Left ventricle myocardium inferior (tissue), 1 donor: ENCODE measurements around the gene ADAMTS20. TPM values are rescaled to one million over a fixed set of nuclear protein-coding genes. Genes with fewer than 3 reads are reported as not detected.
"Not testable (repeated sequence)": the region's sequence is repeated elsewhere in the genome, so short reads cannot be mapped to it uniquely, and the experiment has no call there.

Experiments
- DNase-seq: peaks from one replicate; pipeline ENCODE4 v3.0.0-alpha.2; 2020
- H3K27ac ChIP-seq: fragments of 200-600 bp; replicated peaks from 2 replicates; pipeline ENCODE4 v1.8.0; 2021
- H3K27me3 ChIP-seq: fragments of 200-600 bp; 2 replicates; pipeline ENCODE4 v1.8.0; 2021; ENCODE audit warnings: low read depth
- H3K36me3 ChIP-seq: fragments of 200-600 bp; 2 replicates; pipeline ENCODE4 v1.8.0; 2021
- H3K4me1 ChIP-seq: fragments of 200-600 bp; 2 replicates; pipeline ENCODE4 v1.8.0; 2021
- H3K4me3 ChIP-seq: fragments of 200-600 bp; 2 replicates; pipeline ENCODE4 v1.8.0; 2021; ENCODE audit warnings: mild to moderate bottlenecking, moderate library complexity
- H3K9me3 ChIP-seq: fragments of 200-600 bp; replicated peaks from 2 replicates; pipeline ENCODE4 v1.8.0; 2021
- intact Hi-C: fragments of 100-400 bp; cut with micrococcal nuclease; formaldehyde crosslinking; loops from one replicate; pipeline ENCODE4 v1.11.0; 2022
- total RNA-seq: library from RNA; stranded (reverse); fragmentation: NEBNext Ultra II Directional; extraction: Animal tissue kit (Norgen Biotek cat#: 25700); gene quantifications from one replicate; pipeline ENCODE4 v1.2.1, GENCODE V29; 2021
- TF ChIP-seq, protein P1 (sequence below): fragments of 200-600 bp; IDR thresholded peaks from 2 replicates; pipeline ENCODE4 v1.8.0; 2021; ENCODE audit warnings: antibody characterized with exemption, mild to moderate bottlenecking, borderline replicate concordance
- donor health status: DM: no; HTN: yes; CAD: no; lungs with severe emphysema.

The ADAMTS20 gene
- total RNA-seq, 1 donor from 2014 or later = not detected

DNA sequence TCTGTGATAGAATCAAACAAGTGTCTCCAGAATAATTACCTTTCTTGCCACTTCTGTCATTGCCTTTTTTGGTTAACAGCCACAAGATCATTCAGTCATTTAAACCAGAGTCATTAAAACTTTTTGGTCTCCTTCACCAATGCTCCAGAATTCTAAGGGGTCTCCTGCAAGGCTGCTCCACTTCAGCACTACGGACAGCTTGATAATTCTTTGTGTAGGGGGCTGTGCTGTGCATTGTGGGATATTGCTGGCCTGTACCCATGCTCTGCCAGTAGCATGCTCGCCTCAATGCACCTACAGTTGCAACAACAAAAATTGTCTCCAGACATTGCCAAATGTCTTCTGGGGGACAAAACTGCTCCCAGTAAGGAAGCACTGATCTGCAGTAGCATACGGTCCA is 7.3 kb downstream of the ADAMTS20 start:
- no peaks in the 10 kb centered on the region for H3K4me1 ChIP-seq
- H3K36me3 ChIP-seq = no peaks in the 10 kb centered on the region
- H3K27me3 ChIP-seq = peaks cover 6% of the 10 kb centered on the region
- no peak overlapping the region for H3K4me3 ChIP-seq
- intact Hi-C loops = no loop called here
- H3K27ac ChIP-seq = no peak overlapping the region
- H3K9me3 ChIP-seq = no peaks in the 10 kb centered on the region
- DNase-seq = no peak
- TF ChIP-seq, protein P1, sequence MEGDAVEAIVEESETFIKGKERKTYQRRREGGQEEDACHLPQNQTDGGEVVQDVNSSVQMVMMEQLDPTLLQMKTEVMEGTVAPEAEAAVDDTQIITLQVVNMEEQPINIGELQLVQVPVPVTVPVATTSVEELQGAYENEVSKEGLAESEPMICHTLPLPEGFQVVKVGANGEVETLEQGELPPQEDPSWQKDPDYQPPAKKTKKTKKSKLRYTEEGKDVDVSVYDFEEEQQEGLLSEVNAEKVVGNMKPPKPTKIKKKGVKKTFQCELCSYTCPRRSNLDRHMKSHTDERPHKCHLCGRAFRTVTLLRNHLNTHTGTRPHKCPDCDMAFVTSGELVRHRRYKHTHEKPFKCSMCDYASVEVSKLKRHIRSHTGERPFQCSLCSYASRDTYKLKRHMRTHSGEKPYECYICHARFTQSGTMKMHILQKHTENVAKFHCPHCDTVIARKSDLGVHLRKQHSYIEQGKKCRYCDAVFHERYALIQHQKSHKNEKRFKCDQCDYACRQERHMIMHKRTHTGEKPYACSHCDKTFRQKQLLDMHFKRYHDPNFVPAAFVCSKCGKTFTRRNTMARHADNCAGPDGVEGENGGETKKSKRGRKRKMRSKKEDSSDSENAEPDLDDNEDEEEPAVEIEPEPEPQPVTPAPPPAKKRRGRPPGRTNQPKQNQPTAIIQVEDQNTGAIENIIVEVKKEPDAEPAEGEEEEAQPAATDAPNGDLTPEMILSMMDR = no peak

DNA sequence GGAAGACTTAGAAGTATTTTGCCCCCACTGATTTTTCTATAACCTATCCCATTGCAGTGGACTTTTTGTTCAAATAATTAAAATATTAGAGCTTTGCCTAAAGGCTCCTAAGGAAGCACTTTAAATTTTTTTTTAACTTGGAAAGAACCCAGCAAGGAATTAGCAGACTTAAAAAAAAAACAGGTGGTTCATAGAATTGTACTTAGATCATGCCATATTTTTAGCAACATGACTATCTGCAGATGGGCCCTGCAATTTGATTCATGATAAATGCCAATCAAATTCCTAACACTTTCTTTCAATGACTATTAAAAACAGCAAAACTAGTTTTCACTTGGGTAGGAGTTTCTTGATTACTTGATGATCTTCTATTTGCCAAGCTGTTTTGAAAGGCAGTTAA is 11.5 kb downstream of the ADAMTS20 start:
- no peak for DNase-seq
- intact Hi-C loops = no loop called here
- Histone ChIP-seq H3K27me3 (no peaks in the 10 kb centered on the region), H3K9me3 (peaks cover 7% of the 10 kb centered on the region), H3K4me3 (no peak overlapping the region), H3K4me1 (no peaks in the 10 kb centered on the region), H3K36me3 (no peaks in the 10 kb centered on the region), H3K27ac (no peak overlapping the region)
- TF ChIP-seq, protein P1 = no peak

DNA sequence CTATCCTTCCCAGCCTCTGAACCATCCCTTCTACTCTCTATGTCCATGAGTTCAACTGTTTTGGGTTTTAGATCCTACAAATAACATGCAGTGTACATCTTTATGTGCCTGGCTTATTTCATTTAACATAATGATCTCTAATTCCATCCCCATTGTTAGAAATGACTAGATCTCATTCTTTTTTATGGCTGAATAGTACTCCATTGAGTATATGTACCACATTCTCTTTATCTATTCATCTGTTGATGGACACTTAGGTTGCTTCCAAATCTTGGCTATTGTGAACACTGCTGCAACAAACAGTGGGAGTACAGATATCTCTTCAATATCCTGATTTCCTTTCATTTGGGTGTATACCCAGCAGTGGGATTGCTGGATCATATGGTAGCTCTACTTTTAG is 14.3 kb downstream of the ADAMTS20 start:
- H3K4me3 ChIP-seq, H3K4me1 ChIP-seq, H3K9me3 ChIP-seq, H3K36me3 ChIP-seq, H3K27me3 ChIP-seq, H3K27ac ChIP-seq, DNase-seq, intact Hi-C loops: not testable (repeated sequence)

DNA sequence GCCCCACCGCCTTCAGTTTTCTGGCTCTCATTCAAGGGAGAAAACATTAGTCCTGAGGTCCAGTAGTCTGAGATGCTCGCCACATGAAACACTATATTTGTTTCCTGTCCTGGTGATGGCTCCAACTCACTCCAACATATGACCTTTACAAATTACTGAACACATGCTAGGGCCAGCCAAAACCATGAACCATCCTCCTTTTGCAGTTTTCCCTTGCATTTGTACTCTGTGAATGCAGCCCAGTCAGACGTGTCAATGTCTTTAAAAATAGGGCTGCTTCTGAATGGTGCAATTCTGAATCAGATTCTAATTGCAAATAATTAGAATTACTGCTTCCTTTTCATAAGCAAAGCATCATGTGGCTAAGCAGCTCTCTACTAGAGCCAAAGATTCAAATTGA is 36.0 kb downstream of the ADAMTS20 start:
- Histone ChIP-seq H3K4me3 (no peak overlapping the region), H3K27ac (no peak overlapping the region), H3K27me3 (no peaks in the 10 kb centered on the region), H3K9me3 (peaks cover 15% of the 10 kb centered on the region), H3K36me3 (no peaks in the 10 kb centered on the region), H3K4me1 (no peaks in the 10 kb centered on the region)
- TF ChIP-seq, protein P1 = no peak
- DNase-seq = no peak
- intact Hi-C loops = no loop called here

GRCh38 chr12:43501703-43502102 is 50.3 kb downstream of the ADAMTS20 start:
- no peaks in the 10 kb centered on the region for H3K27me3 ChIP-seq

DNA sequence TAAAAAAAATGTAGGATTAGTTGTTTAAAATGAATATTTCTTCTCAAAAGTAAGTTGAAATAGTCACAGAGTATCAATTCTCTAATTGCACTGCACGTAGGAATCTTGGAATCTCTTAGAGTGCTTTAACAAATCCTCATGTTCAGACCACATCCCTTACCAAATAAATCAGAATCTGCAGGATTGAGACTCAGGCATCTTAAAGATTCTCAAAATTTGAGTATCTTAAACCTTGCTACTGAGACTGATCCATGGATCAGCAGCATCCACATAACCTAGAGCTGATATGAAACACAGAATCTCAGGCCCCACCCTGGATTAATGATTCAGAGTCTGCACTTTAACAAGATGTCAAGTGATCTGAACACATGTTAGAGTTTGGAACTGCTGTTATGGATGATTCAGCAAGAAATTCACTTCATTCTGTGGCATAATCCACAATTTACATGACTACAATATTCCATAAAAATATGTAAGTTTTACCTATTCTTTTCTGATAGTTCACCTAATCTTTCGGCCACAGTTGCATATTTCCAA is 58.7 kb downstream of the ADAMTS20 start:
- Histone ChIP-seq H3K9me3 (no peaks in the 10 kb centered on the region), H3K27ac (no peak overlapping the region), H3K36me3 (no peaks in the 10 kb centered on the region), H3K4me3 (no peak overlapping the region), H3K4me1 (no peaks in the 10 kb centered on the region), H3K27me3 (no peaks in the 10 kb centered on the region)
- intact Hi-C loops = no loop called here
- DNase-seq = no peak
- TF ChIP-seq, protein P1 = no peak

More at GRCh38 chr12:43501703-43502102, 50.3 kb downstream of the ADAMTS20 start:
- no peaks in the 10 kb centered on the region for H3K36me3 ChIP-seq
- H3K9me3 ChIP-seq = peaks cover 3% of the 10 kb centered on the region
- DNase-seq = no peak
- no peak overlapping the region for H3K4me3 ChIP-seq
- intact Hi-C loops = no loop called here
- no peaks in the 10 kb centered on the region for H3K4me1 ChIP-seq
- H3K27ac ChIP-seq = no peak overlapping the region
- TF ChIP-seq, protein P1 = no peak
